ENCODE measurements around the gene C1GALT1. TPM values are rescaled to one million over a fixed set of nuclear protein-coding genes. Genes with fewer than 3 reads are reported as not detected.

C1GALT1 gene
- total RNA-seq, 1 experiment from 2014 or later = 15.6 TPM

DNA sequence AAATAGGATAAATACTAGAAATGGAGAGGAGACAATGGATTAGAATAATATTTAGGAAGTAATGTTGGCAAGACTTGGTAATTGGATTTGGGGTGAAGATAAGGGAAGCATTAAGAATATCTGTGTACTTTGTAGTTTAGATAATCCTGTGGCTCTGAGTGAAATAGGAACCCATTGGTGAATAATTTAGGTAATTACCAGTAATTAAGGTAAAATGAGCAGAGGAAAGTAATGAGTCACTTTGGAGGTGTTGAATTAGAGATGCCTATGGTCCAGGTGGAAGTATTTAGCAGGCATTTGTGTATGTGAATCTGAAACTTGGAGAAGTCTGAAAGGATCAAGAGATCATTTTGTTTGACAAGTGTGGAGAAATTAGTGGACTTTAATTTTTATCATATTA is 5.7 kb downstream of the C1GALT1 start:
- no peaks in the 10 kb centered on the region for H3K27me3 ChIP-seq (replicated peaks; ENCODE audit: insufficient read depth, low read depth, low read length, poor library complexity)
- H3K4me3 ChIP-seq (ENCODE audit: low read depth, low read length, poor library complexity, severe bottlenecking) = no peak overlapping the region
- TF ChIP-seq, protein P1, sequence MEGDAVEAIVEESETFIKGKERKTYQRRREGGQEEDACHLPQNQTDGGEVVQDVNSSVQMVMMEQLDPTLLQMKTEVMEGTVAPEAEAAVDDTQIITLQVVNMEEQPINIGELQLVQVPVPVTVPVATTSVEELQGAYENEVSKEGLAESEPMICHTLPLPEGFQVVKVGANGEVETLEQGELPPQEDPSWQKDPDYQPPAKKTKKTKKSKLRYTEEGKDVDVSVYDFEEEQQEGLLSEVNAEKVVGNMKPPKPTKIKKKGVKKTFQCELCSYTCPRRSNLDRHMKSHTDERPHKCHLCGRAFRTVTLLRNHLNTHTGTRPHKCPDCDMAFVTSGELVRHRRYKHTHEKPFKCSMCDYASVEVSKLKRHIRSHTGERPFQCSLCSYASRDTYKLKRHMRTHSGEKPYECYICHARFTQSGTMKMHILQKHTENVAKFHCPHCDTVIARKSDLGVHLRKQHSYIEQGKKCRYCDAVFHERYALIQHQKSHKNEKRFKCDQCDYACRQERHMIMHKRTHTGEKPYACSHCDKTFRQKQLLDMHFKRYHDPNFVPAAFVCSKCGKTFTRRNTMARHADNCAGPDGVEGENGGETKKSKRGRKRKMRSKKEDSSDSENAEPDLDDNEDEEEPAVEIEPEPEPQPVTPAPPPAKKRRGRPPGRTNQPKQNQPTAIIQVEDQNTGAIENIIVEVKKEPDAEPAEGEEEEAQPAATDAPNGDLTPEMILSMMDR (conservative IDR thresholded peaks at IDR 0.05; ENCODE audit: low read depth, low read length) = no peak
- TF ChIP-seq EZH2 (IDR thresholded peaks at IDR 0.05; ENCODE audit: borderline replicate concordance, low read depth, low read length, poor library complexity, severe bottlenecking) = no peak
- H3K9me3 ChIP-seq (ENCODE audit: low read depth, low read length, poor library complexity, severe bottlenecking) = no peaks in the 10 kb centered on the region
- BruUV-seq (replicated peaks) = no TSS peak
- intact Hi-C loops (cut with micrococcal nuclease; ENCODE audit: unreplicated experiment) = loop anchor here (10.0 kb wide), 1 partner anchor 223 kb away; no protein-coding TSS in a partner anchor
- no peak for DNase-seq (ENCODE audit: low spot score)
- H3K36me3 ChIP-seq (ENCODE audit: insufficient read depth, low read length, poor library complexity, severe bottlenecking) = no peaks in the 10 kb centered on the region
- CTCF ChIA-PET = no interaction called here
- POLR2A ChIA-PET (ENCODE audit: low non-redundant PET) = no interaction called here
- H3K27ac ChIP-seq (ENCODE audit: low read depth, low read length, poor library complexity, severe bottlenecking) = no peak overlapping the region
- H3K4me1 ChIP-seq (ENCODE audit: insufficient read depth, low read length, poor library complexity, severe bottlenecking) = peaks cover 4% of the 10 kb centered on the region

DNA sequence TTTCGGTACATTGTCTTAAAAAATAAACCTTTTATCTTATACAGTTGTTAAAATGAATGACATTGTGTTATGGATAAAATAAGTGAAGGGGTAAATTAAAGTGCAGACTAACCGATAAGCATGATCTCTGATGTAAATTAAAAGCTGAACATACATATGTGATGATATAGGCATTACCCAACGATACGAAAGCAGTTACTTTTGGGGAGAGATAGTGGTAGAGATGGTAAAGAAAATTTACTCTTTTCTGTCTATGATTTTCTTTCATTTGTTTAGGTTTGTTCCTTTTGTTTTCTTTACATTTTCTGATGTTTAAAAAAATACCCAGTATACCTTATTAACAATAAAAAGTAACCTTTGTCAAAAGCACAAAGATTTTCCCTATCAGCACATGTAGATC is 6.4 kb downstream of the C1GALT1 start:
- intact Hi-C loops (cut with micrococcal nuclease; ENCODE audit: unreplicated experiment) = loop anchor here (10.0 kb wide), 1 partner anchor 224 kb away; no protein-coding TSS in a partner anchor

GRCh38 chr7:7190142-7190541 is 7.8 kb downstream of the C1GALT1 start:
- BruUV-seq (replicated peaks) = no TSS peak
- no peak for TF ChIP-seq EZH2 (IDR thresholded peaks at IDR 0.05; ENCODE audit: borderline replicate concordance, low read depth, low read length, poor library complexity, severe bottlenecking)
- TF ChIP-seq, protein P1 (conservative IDR thresholded peaks at IDR 0.05; ENCODE audit: low read depth, low read length) = no peak
- POLR2A ChIA-PET (ENCODE audit: low non-redundant PET) = no interaction called here
- H3K9me3 ChIP-seq (ENCODE audit: low read depth, low read length, poor library complexity, severe bottlenecking) = peaks cover 3% of the 10 kb centered on the region
- no peak overlapping the region for H3K27ac ChIP-seq (ENCODE audit: low read depth, low read length, poor library complexity, severe bottlenecking)
- no peak overlapping the region for H3K4me3 ChIP-seq (ENCODE audit: low read depth, low read length, poor library complexity, severe bottlenecking)
- no peaks in the 10 kb centered on the region for H3K36me3 ChIP-seq (ENCODE audit: insufficient read depth, low read length, poor library complexity, severe bottlenecking)
- no peaks in the 10 kb centered on the region for H3K27me3 ChIP-seq (replicated peaks; ENCODE audit: insufficient read depth, low read depth, low read length, poor library complexity)
- peak; percentile 14 for DNase-seq (ENCODE audit: low spot score)
- peaks cover 4% of the 10 kb centered on the region for H3K4me1 ChIP-seq (ENCODE audit: insufficient read depth, low read length, poor library complexity, severe bottlenecking)
- CTCF ChIA-PET = no interaction called here
- intact Hi-C loops (cut with micrococcal nuclease; ENCODE audit: unreplicated experiment) = no loop called here

More for the DNA sequence above, 6.4 kb downstream of the C1GALT1 start:
- CTCF ChIA-PET = no interaction called here
- Histone ChIP-seq H3K4me3 (ENCODE audit: low read depth, low read length, poor library complexity, severe bottlenecking) (no peak overlapping the region), H3K27me3 (replicated peaks; ENCODE audit: insufficient read depth, low read depth, low read length, poor library complexity) (no peaks in the 10 kb centered on the region), H3K4me1 (ENCODE audit: insufficient read depth, low read length, poor library complexity, severe bottlenecking) (peaks cover 4% of the 10 kb centered on the region), H3K9me3 (ENCODE audit: low read depth, low read length, poor library complexity, severe bottlenecking) (peaks cover 3% of the 10 kb centered on the region), H3K27ac (ENCODE audit: low read depth, low read length, poor library complexity, severe bottlenecking) (no peak overlapping the region), H3K36me3 (ENCODE audit: insufficient read depth, low read length, poor library complexity, severe bottlenecking) (no peaks in the 10 kb centered on the region)
- DNase-seq (ENCODE audit: low spot score) = no peak
- BruUV-seq (replicated peaks) = no TSS peak
- no peak for TF ChIP-seq EZH2 (IDR thresholded peaks at IDR 0.05; ENCODE audit: borderline replicate concordance, low read depth, low read length, poor library complexity, severe bottlenecking)
- TF ChIP-seq, protein P1 (conservative IDR thresholded peaks at IDR 0.05; ENCODE audit: low read depth, low read length) = no peak
- POLR2A ChIA-PET (ENCODE audit: low non-redundant PET) = no interaction called here
